ENCODE measurements around the gene JAKMIP3. TPM values are rescaled to one million over a fixed set of nuclear protein-coding genes. Genes with fewer than 3 reads are reported as not detected.

Gene JAKMIP3
- total RNA-seq, 1 donor from 2014 or later = 0.17 TPM

DNA sequence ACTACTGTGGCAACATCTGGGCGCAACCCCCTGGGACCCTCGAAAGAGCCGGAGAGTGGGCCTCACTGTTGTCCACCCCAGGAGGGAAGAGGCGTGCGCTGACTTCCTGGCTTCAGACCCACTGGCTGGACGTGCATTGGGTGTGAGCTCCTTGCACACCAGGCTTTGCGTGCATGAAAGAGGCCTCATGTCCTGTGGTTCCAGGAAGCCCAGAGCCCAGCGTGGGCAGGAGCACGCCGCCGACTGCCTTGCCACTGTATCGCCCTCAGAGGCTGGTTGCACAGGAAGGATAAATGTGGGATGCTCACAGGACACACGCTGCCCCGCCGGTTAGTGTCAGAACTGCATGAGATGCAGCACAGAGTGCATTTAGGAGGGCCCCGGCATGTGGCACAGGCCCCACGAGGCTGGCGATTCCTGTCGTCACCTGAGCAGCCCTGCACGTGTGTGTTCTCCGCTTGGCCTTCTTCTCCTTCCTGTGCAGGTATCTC, 8.5 kb upstream of the JAKMIP3 start:
- DNase-seq (ENCODE audit: low spot score, unreplicated experiment) = no peak
- no peak overlapping the region for H3K4me3 Mint-ChIP-seq (ENCODE audit: low read depth)
- TF ChIP-seq, protein P1, sequence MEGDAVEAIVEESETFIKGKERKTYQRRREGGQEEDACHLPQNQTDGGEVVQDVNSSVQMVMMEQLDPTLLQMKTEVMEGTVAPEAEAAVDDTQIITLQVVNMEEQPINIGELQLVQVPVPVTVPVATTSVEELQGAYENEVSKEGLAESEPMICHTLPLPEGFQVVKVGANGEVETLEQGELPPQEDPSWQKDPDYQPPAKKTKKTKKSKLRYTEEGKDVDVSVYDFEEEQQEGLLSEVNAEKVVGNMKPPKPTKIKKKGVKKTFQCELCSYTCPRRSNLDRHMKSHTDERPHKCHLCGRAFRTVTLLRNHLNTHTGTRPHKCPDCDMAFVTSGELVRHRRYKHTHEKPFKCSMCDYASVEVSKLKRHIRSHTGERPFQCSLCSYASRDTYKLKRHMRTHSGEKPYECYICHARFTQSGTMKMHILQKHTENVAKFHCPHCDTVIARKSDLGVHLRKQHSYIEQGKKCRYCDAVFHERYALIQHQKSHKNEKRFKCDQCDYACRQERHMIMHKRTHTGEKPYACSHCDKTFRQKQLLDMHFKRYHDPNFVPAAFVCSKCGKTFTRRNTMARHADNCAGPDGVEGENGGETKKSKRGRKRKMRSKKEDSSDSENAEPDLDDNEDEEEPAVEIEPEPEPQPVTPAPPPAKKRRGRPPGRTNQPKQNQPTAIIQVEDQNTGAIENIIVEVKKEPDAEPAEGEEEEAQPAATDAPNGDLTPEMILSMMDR (IDR thresholded peaks at IDR 0.05; ENCODE audit: unreplicated experiment) = no peak
- H3K27ac Mint-ChIP-seq = no peak overlapping the region
- H3K4me1 Mint-ChIP-seq (ENCODE audit: low read depth) = no peaks in the 10 kb centered on the region
- H3K36me3 Mint-ChIP-seq (ENCODE audit: insufficient read depth) = no peaks in the 10 kb centered on the region
- H3K9me3 Mint-ChIP-seq (ENCODE audit: low read depth) = peaks cover 10% of the 10 kb centered on the region
- H3K27me3 Mint-ChIP-seq = peaks cover 44% of the 10 kb centered on the region

DNA sequence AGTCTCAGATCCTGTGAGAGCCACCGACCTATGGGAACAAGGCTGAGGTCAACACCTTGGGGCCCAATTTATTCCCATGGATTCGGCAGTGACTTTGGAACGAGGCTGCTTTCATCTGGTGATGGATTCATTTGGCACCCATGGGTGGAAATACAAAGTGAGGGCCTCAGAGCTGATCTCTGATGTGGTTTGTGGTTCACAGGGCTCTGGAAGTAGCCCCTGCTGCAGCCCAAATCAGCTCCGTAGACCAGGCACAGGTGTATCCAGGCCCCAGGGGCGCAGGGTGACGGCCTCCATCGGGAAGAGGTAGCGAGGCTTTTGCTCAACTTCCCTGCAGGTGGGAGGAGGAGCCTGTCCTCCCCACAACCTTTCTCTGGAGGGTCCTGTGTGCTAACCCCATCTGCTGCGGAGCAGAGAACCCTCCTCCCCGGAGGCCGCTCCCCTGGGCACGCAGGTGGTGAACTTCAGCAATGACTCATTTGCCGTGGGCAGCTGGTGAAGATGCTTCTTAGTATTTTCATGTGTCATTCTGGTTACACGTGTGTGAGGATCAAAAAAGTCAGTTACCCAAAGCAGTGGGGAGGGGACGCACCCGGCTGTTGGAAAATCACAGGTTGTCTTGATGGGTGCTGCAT, 7.5 kb upstream of the JAKMIP3 start:
- no peaks in the 10 kb centered on the region for H3K36me3 Mint-ChIP-seq (ENCODE audit: insufficient read depth)
- TF ChIP-seq, protein P1 (IDR thresholded peaks at IDR 0.05; ENCODE audit: unreplicated experiment) = no peak
- H3K4me1 Mint-ChIP-seq (ENCODE audit: low read depth) = no peaks in the 10 kb centered on the region
- peaks cover 3% of the 10 kb centered on the region for H3K9me3 Mint-ChIP-seq (ENCODE audit: low read depth)
- DNase-seq (ENCODE audit: low spot score, unreplicated experiment) = no peak
- no peak overlapping the region for H3K27ac Mint-ChIP-seq
- H3K4me3 Mint-ChIP-seq (ENCODE audit: low read depth) = no peak overlapping the region
- peaks cover 46% of the 10 kb centered on the region for H3K27me3 Mint-ChIP-seq

DNA sequence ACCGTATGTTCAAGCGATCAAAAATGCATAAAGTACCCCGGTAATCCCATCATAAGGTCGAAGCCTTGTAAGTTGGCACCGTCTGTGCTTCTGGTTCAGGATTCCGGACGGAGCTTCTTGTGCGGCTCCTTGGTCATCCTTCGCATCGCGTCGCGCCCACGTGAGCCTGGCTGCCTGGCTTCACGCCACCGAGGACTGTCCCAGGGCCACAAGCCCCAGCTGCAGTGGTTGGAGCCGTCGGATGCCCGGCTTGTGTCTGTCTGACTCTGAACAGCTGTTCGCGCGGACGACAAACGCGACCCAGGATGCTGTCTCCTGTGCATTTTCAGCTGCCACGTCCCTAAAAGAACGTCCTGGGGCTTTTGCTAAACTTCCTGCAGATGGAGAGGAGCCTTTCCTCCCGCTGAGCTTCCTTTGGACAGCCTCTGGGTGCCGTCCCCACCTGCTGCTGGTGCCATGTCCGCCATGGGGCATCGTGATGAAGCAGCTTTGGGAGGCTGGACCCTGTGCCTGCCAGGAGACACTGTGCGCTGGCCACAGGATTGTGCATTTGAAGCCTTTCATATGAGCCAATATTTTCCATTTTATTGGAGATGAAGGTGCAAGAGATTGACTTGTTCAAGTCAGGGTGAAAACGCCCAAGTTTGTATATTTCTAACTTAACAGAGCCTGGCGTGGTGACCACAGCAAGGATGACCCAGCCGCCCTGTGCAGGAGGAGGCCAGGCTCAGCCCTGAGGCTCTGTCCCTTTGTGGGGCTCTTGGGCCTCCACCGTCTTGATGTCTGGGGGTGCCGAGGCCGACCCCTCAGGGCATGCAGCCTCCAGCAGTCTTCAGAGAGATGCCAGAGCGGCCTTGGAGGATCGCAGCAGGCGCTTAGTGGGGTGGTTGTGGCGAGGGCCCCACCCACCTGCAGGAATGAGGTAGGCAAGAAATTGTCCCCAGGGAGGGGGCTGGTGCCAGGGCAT, 6.7 kb upstream of the JAKMIP3 start:
- H3K4me3 Mint-ChIP-seq (ENCODE audit: low read depth) = no peak overlapping the region
- TF ChIP-seq, protein P1 (IDR thresholded peaks at IDR 0.05; ENCODE audit: unreplicated experiment) = no peak
- H3K36me3 Mint-ChIP-seq (ENCODE audit: insufficient read depth) = no peaks in the 10 kb centered on the region
- no peaks in the 10 kb centered on the region for H3K9me3 Mint-ChIP-seq (ENCODE audit: low read depth)
- H3K27ac Mint-ChIP-seq = no peak overlapping the region
- no peaks in the 10 kb centered on the region for H3K4me1 Mint-ChIP-seq (ENCODE audit: low read depth)
- H3K27me3 Mint-ChIP-seq = peaks cover 49% of the 10 kb centered on the region
- DNase-seq (ENCODE audit: low spot score, unreplicated experiment) = no peak

DNA sequence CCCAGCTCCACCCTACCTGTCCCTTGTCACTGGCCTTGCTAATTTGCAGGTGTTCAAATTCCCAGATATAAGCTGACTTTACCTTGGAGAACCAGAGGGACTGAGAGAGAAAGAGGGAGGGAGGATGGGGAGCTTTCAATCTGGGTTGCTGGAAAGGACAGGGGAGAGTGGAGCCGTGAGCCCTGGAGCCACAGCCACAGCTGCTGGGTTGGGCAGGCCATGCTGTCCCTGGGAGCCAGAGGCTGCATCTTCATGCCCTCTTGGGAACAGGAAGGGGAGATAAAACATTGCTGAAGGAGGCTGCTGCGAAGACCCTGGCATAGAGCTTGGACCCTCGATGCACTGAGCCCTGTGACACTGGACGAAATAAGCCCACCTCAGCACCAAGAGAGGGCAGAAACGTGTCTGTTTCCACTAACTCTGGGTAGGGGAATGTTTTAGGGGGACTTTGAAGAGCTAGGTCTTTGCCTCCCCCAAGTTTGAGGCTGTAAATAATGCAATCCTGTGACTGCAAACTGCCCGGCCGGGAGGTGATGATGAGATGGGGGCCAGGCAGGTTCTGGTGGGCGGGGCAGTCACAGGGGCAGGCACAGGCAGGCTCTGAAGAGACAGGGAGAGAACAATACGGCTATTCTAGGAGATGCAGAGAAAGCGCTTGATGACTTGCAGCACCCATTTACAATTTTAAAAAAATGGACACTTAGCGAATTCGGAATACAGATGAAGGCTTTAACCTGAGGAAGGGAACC, 5.8 kb upstream of the JAKMIP3 start:
- H3K9me3 Mint-ChIP-seq (ENCODE audit: low read depth) = no peaks in the 10 kb centered on the region
- H3K27ac Mint-ChIP-seq = no peak overlapping the region
- no peak for DNase-seq (ENCODE audit: low spot score, unreplicated experiment)
- H3K36me3 Mint-ChIP-seq (ENCODE audit: insufficient read depth) = no peaks in the 10 kb centered on the region
- H3K4me1 Mint-ChIP-seq (ENCODE audit: low read depth) = no peaks in the 10 kb centered on the region
- no peak overlapping the region for H3K4me3 Mint-ChIP-seq (ENCODE audit: low read depth)
- TF ChIP-seq, protein P1 (IDR thresholded peaks at IDR 0.05; ENCODE audit: unreplicated experiment) = no peak
- peaks cover 47% of the 10 kb centered on the region for H3K27me3 Mint-ChIP-seq

DNA sequence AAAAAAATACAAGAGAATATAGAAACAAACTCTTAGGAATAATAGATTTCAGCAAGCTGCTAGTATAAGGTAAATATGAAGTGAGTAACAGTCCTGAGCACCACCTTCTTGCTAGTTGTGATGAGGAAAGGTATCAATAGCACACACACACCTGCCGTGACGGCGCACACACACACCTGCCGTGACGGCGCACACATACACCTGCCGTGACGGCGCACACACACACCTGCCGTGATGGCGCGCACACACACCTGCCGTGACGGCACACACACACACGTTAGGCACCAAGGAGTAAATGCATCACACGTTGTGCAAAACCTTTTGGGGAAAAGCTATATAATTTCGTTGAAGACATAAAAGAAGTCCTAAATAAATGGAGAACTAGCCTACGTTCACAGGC, 4.7 kb upstream of the JAKMIP3 start:
- Mint-ChIP-seq H3K36me3 (ENCODE audit: insufficient read depth) (no peaks in the 10 kb centered on the region), H3K9me3 (ENCODE audit: low read depth) (no peaks in the 10 kb centered on the region), H3K4me3 (ENCODE audit: low read depth) (no peak overlapping the region), H3K27me3 (peaks cover 42% of the 10 kb centered on the region), H3K27ac (no peak overlapping the region), H3K4me1 (ENCODE audit: low read depth) (peaks cover 5% of the 10 kb centered on the region)
- DNase-seq (ENCODE audit: low spot score, unreplicated experiment) = no peak
- TF ChIP-seq, protein P1 (IDR thresholded peaks at IDR 0.05; ENCODE audit: unreplicated experiment) = no peak

Measured in progenitor cell of endocrine pancreas (in vitro differentiated cells).